Right lobe of liver (tissue), 4 donors: Measurements from ENCODE around the gene NUP93.

Experiments used
- POLR2A ChIP-seq: fragments of 450-650 bp; IDR thresholded peaks from one replicate; pipeline ENCODE4 v1.6.1; 2017; ENCODE audit warnings: antibody characterized with exemption, mild to moderate bottlenecking
- TF ChIP-seq, protein P1 (sequence below), 4 donors: fragments of 200-600 bp in 3 of 4; fragments of 450-650 bp in 1 of 4; IDR thresholded peaks; one replicate each; pipeline versions ENCODE4 v1.5.1 to v1.8.0; 2016 to 2022; ENCODE audit warnings: antibody characterized with exemption in 4 of 4, mild to moderate bottlenecking in 2 of 4
- donor health status: DM: no; HTN: no; CAD: no.
- donor health status: DM: no; HTN: no; CAD: no.
- donor health status: DM: no; HTN: yes; CAD: no.

- TF ChIP-seq POLR2A, result no peak
- TF ChIP-seq, protein P1, sequence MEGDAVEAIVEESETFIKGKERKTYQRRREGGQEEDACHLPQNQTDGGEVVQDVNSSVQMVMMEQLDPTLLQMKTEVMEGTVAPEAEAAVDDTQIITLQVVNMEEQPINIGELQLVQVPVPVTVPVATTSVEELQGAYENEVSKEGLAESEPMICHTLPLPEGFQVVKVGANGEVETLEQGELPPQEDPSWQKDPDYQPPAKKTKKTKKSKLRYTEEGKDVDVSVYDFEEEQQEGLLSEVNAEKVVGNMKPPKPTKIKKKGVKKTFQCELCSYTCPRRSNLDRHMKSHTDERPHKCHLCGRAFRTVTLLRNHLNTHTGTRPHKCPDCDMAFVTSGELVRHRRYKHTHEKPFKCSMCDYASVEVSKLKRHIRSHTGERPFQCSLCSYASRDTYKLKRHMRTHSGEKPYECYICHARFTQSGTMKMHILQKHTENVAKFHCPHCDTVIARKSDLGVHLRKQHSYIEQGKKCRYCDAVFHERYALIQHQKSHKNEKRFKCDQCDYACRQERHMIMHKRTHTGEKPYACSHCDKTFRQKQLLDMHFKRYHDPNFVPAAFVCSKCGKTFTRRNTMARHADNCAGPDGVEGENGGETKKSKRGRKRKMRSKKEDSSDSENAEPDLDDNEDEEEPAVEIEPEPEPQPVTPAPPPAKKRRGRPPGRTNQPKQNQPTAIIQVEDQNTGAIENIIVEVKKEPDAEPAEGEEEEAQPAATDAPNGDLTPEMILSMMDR (IDR thresholded peaks at IDR 0.05), result no peak
Measured at GRCh38 chr16:56830669-56831068, 100.7 kb downstream of the NUP93 start.
